Progenitor cell of endocrine pancreas (in vitro differentiated cells): ENCODE measurements around the gene CAPRIN2. TPM values are rescaled to one million over a fixed set of nuclear protein-coding genes. Genes with fewer than 3 reads are reported as not detected.

Source experiments
- DNase-seq: peaks from one replicate; pipeline ENCODE4 v3.0.0; 2021; ENCODE audit warnings: low spot score; ENCODE audit not compliant: unreplicated experiment
- H3K27ac Mint-ChIP-seq: 2 replicates; pipeline ENCODE4 v1.8.0; 2021; ENCODE audit warnings: mild to moderate bottlenecking, moderate library complexity, mixed read lengths
- H3K27me3 Mint-ChIP-seq: 2 replicates; pipeline ENCODE4 v1.8.0; 2021; ENCODE audit warnings: mixed read lengths
- H3K36me3 Mint-ChIP-seq: 2 replicates; pipeline ENCODE4 v1.8.0; 2022; ENCODE audit warnings: mixed read lengths; ENCODE audit not compliant: insufficient read depth
- H3K4me1 Mint-ChIP-seq: 2 replicates; pipeline ENCODE4 v1.8.0; 2021; ENCODE audit warnings: low read depth, mixed read lengths
- H3K4me3 Mint-ChIP-seq: 2 replicates; pipeline ENCODE4 v1.8.0; 2021; ENCODE audit warnings: low read depth, mild to moderate bottlenecking, moderate library complexity, mixed read lengths
- H3K9me3 Mint-ChIP-seq: 2 replicates; pipeline ENCODE4 v1.8.0; 2021; ENCODE audit warnings: low read depth, mixed read lengths
- CTCF ChIP-seq: fragments of 200-600 bp; sonication (generic); IDR thresholded peaks from one replicate; pipeline ENCODE4 v1.5.0; 2021; ENCODE audit warnings: antibody characterized with exemption, mild to moderate bottlenecking; ENCODE audit not compliant: unreplicated experiment
- total RNA-seq: library from RNA; stranded (reverse); gene quantifications from 2 replicates; pipeline ENCODE4 v1.2.1, GENCODE V29; 2021

CAPRIN2 gene
- total RNA-seq, 1 donor from 2014 or later = 91.5 TPM

- H3K27ac Mint-ChIP-seq = no peak overlapping the region
- no peak for DNase-seq
- no peak for TF ChIP-seq CTCF
- peaks cover 5% of the 10 kb centered on the region for H3K4me1 Mint-ChIP-seq
- H3K9me3 Mint-ChIP-seq = no peaks in the 10 kb centered on the region
- peaks cover 14% of the 10 kb centered on the region for H3K36me3 Mint-ChIP-seq
- H3K27me3 Mint-ChIP-seq = no peaks in the 10 kb centered on the region
- H3K4me3 Mint-ChIP-seq = no peak overlapping the region
These were observed 24.7 kb downstream of the CAPRIN2 start for GRCh38 chr12:30730011-30730410.

GRCh38 chr12:30729547-30729946, 25.2 kb downstream of the CAPRIN2 start:
- Mint-ChIP-seq H3K36me3 (peaks cover 16% of the 10 kb centered on the region), H3K4me3 (no peak overlapping the region), H3K27ac (no peak overlapping the region), H3K27me3 (no peaks in the 10 kb centered on the region), H3K9me3 (no peaks in the 10 kb centered on the region), H3K4me1 (peaks cover 5% of the 10 kb centered on the region)
- DNase-seq = no peak
- TF ChIP-seq CTCF = no peak

- H3K27ac Mint-ChIP-seq = no peak overlapping the region
- H3K36me3 Mint-ChIP-seq = peaks cover 20% of the 10 kb centered on the region
- H3K4me3 Mint-ChIP-seq = no peak overlapping the region
- no peaks in the 10 kb centered on the region for H3K9me3 Mint-ChIP-seq
- H3K27me3 Mint-ChIP-seq = no peaks in the 10 kb centered on the region
- H3K4me1 Mint-ChIP-seq = no peaks in the 10 kb centered on the region
- DNase-seq = no peak
- TF ChIP-seq CTCF = no peak
These were observed 28.1 kb downstream of the CAPRIN2 start for GRCh38 chr12:30726647-30727046.

- Mint-ChIP-seq H3K27ac (no peak overlapping the region), H3K27me3 (no peaks in the 10 kb centered on the region), H3K4me1 (no peaks in the 10 kb centered on the region), H3K9me3 (no peaks in the 10 kb centered on the region), H3K4me3 (no peak overlapping the region), H3K36me3 (peaks cover 20% of the 10 kb centered on the region)
- TF ChIP-seq CTCF = no peak
- DNase-seq = no peak
These were observed 29.0 kb downstream of the CAPRIN2 start for GRCh38 chr12:30725739-30726138.

GRCh38 chr12:30719060-30719459, 35.7 kb downstream of the CAPRIN2 start:
- TF ChIP-seq CTCF = no peak
- Mint-ChIP-seq H3K27me3 (no peaks in the 10 kb centered on the region), H3K4me3 (no peak overlapping the region), H3K4me1 (no peaks in the 10 kb centered on the region), H3K36me3 (peaks cover 30% of the 10 kb centered on the region), H3K9me3 (no peaks in the 10 kb centered on the region), H3K27ac (no peak overlapping the region)
- no peak for DNase-seq
